HG03460 (cell line): ENCODE results near the gene AGFG2.
A peak's percentile ranks its signal among the peaks of the same experiment; 100 is the strongest.
"Not testable (repeated sequence)": the region's sequence is repeated elsewhere in the genome, so short reads cannot be mapped to it uniquely, and the experiment has no call there.

Experiments
- ATAC-seq: cut with Tn5 transposase; IDR thresholded peaks from one replicate; pipeline ENCODE4 v1.9.1; 2021; ENCODE audit not compliant: unreplicated experiment

AGFG2 gene, protein sequence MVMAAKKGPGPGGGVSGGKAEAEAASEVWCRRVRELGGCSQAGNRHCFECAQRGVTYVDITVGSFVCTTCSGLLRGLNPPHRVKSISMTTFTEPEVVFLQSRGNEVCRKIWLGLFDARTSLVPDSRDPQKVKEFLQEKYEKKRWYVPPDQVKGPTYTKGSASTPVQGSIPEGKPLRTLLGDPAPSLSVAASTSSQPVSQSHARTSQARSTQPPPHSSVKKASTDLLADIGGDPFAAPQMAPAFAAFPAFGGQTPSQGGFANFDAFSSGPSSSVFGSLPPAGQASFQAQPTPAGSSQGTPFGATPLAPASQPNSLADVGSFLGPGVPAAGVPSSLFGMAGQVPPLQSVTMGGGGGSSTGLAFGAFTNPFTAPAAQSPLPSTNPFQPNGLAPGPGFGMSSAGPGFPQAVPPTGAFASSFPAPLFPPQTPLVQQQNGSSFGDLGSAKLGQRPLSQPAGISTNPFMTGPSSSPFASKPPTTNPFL

GRCh38 chr7:100538654-100539435 is at the start of gene AGFG2:
Gene AGFG2 (plus strand): TSS chr7:100539203. CDS start chr7:100539347, 144 bp downstream.
- peak; percentile 95 for ATAC-seq

DNA sequence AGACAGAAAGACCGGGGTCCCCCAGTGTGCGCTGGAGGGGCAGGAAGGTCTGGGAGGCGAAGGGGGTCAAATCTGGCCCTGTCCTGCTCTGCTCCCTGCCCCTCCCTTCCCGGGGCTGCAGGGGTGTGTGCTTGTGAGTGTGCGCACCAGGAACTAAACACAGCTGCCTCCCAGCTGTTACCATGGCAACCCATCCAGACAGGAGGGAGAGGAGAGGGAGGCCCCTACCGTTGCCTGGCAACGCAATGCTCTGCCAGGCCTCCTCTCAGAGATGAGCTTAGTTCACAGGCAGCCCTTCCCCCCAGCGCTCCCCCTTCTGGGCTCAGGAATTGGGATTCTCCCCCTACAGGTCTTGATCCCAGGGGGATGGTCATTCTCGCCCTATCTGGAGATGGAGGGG is 49.2 kb upstream of the AGFG2 start:
- no peak for ATAC-seq

DNA sequence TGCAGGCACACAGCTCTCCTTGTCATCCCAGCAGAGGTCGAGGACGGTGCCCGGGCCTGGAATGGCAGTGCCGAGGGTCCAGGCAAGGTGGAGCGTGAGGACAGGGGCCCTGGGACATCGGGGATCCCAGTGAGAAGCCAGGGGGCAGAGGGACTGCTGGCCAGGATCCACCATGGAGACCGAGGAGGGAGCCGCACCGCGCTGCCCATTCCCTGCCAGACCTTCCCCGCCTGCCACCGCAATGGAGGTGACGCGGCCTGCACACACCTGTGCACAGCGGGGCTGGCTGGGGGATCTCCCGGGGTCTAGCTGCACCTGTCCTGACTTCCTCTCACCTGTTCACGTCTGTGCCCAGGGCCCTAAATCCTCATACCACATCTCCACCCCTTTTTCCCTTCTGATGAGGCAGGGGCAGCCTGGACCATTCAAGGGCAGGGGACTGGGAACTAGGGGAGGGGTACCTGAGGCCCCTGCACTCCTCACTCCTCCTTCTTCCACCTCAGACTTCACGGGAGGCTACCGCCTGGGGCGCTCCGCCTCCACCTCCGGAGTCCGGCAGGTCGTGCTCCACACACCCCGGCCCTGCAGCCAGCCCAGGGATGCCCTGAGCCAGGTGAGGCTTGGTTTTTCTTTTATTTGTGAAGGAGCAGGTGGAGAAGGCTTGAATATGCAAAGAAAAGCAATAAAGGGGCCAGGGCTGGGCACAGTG is 48.4 kb upstream of the AGFG2 start:
- ATAC-seq: no peak

DNA sequence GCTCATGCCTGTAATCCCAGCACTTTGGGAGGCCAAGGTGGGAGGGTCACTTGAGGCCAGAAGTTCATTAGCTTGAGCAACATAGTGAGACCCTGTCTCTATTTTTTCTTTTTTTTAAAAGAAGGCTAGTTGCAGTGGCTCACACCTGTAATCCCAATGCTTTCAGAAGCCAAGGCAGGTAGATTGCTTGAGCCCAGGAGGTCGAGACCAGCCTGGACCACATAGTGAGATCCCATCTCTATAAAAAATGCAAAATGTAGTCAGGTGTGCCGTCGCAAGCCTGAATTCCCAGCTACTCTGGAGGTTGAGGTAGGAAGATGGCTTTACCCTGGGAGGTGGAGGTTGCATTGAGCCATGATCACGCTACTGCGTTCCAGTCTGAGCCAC is 47.8 kb upstream of the AGFG2 start:
- ATAC-seq: no peak

- ATAC-seq: no peak
Observed at GRCh38 chr7:100492738-100493475, 46.1 kb upstream of the AGFG2 start.

GRCh38 chr7:100493476-100494264 is 45.3 kb upstream of the AGFG2 start:
- no peak for ATAC-seq

GRCh38 chr7:100496509-100496908 is 42.5 kb upstream of the AGFG2 start:
- no peak for ATAC-seq

GRCh38 chr7:100500743-100501142 is 38.3 kb upstream of the AGFG2 start:
- ATAC-seq: not testable (repeated sequence)

DNA sequence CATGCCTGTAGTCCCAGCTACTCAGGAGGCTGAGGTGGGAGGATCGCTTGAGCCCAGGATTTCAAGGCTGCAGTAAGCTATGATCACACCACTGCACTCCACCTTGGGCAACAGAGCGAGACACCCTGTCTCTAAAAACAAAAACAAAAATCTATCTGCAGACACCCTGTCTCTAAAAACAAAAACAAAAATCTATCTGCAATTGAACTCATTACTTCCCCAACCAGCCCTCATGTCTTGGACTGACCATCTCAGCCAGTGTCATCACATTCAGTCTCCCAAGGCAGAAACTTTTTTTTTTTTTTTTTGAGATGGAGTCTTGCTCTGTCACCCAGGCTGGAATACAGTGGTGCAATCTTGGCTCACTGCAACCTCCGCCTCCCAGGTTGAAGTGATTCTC is 35.0 kb upstream of the AGFG2 start:
- ATAC-seq: not testable (repeated sequence)

GRCh38 chr7:100504887-100505611 is 34.0 kb upstream of the AGFG2 start:
- ATAC-seq: no peak

DNA sequence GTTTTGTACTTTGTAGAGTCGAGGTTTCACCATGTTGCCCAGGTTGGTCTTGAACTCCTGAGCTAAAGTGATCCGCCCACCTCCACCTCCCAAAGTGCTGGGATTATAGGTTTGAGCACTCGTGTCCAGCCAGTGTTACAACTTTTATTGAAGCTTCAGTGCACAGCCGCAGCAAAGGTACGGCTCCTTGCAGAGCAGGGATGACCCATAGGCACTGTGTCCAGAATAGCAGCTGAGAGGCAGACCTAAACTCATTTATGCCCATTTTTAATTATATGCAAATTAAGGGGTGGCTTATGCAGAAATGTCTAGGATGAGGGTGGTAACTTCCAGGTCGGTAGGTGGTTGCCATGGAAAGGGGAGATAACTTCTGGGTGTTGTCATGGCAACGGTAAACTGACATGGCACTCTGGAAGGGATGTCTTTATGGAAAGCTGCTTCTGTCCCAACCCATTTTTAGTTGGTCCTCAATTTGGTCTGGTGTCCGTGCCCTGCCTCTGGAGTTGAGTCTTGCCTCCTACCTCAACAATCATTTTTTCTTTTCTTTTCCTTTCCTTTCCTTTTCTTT is 32.6 kb upstream of the AGFG2 start:
- no peak for ATAC-seq

DNA sequence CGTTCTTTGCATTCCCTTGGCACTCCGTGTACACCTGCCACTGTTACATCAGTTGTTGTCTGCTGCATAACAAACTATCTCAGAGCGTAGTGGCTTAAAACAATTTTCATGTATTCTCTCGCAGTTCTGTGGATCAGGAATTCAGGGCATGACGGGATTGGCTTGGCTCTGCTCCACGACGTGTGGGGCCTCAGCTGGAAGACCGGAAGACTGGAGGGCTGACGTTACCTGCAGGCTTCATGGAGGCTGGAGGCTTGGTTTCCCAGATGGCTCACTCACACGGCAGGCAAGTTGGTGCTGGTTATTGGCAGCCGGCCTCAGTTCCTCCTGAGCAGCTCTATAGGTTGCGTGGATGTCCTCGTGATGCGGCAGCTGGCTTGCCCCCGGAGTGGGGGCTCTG is 29.8 kb upstream of the AGFG2 start:
- ATAC-seq: no peak

- ATAC-seq: no peak
Observed at GRCh38 chr7:100510437-100511239, 28.4 kb upstream of the AGFG2 start.

DNA sequence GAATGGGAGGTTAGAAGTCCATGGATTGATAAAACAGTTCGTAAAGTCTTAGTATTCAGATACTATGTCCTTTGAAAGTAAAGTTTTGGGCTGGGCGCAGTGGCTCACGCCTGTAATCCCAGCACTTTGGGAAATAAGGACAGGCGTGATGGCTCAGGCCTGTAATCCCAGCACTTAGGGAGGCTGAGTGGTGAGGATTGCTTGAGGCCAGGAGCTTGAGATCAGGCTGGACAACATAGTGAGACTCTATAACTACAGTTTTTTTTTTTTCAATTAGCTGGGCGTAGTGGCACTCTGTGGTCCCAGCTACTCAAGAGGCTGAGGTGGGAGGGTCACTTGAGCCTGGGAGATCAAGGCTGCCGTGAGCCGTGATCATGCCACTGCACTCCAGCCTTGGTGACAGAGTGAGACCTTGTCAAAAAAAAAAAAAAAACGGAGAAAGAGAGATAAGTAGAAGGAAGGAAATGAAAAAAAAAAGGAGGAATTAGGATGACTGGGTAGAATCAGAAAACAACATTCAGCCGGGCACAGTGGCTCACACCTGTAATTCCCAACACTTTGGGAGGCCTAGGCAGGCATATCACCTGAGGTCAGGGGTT is 25.7 kb upstream of the AGFG2 start:
- no peak for ATAC-seq

- no peak for ATAC-seq
Observed at GRCh38 chr7:100515072-100515532, 23.9 kb upstream of the AGFG2 start.

DNA sequence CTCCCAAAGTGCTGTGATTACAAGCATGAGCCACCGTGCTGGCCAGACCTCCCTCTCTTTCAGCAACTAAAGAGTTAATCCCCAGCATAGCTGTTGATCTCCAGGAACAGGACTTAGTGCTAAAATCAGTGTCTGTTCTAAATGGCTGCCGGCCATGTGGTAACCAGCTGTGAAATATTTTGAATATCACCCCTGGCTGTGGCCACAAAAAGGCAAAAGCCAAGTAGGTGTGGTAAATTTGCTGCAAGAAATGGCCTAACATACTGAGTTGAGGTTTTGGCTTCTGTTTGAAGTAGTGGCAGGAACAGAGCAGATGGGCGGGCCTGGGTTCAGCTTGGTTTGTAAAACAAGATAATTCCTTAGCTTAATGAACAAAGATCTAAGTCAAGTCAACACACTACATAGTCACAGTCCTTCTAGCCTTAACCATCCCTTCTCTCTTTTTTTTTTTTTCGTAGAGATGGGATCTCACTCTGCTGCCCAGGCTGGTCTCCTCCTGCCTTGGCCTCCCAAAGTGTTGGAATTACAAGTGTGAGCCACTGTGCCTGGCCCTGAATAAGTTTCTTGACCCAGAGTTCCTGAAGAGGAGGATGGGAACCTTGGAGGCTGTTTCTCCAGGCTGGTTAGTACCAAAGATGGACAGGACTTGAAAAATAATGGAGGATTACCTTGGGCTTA is 22.7 kb upstream of the AGFG2 start:
- ATAC-seq: no peak

GRCh38 chr7:100517305-100517704 is 21.7 kb upstream of the AGFG2 start:
- no peak for ATAC-seq
